ENCODE results near the gene CTAG1B. TPM values are rescaled to one million over a fixed set of nuclear protein-coding genes. Genes with fewer than 3 reads are reported as not detected.
"Not testable (repeated sequence)": the region's sequence is repeated elsewhere in the genome, so short reads cannot be mapped to it uniquely, and the experiment has no call there.

CTAG1B gene
- total RNA-seq, 1 experiment from 2014 or later = not detected

DNA sequence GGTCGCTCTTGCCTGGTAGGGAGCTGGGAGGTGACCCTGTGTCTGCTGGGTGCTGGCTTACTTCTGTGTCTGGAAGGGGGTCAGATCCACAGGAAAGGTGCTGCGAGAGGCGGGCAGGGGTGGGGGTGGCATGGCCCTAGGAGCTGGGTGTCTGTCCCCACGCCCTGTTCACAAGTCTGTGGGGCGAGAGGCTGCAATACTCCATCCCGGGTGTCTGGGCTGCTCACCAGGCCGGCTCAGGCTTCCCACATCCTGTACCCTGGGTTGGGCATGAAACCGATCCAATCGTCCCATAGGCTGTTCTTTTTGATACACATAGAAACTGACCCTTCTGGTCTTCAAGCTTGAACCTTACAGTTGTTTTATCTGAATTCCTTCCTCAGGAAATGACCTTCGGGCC, 35.3 kb upstream of the CTAG1B start:
- no peaks in the 10 kb centered on the region for H3K4me1 ChIP-seq (ENCODE audit: insufficient read depth, low read length, poor library complexity, severe bottlenecking)
- DNase-seq (ENCODE audit: low spot score) = no peak
- intact Hi-C loops (cut with micrococcal nuclease; ENCODE audit: unreplicated experiment) = loop anchor here (10.0 kb wide), 1 partner anchor 50 kb away; no protein-coding TSS in a partner anchor
- no peak overlapping the region for H3K27ac ChIP-seq (ENCODE audit: low read depth, low read length, poor library complexity, severe bottlenecking)
- ChIA-PET POLR2A (ENCODE audit: low non-redundant PET) (no interaction called here), CTCF (no interaction called here)
- no TSS peak for BruUV-seq (replicated peaks)
- H3K36me3 ChIP-seq (ENCODE audit: insufficient read depth, low read length, poor library complexity, severe bottlenecking) = no peaks in the 10 kb centered on the region
- TF ChIP-seq, protein P1, sequence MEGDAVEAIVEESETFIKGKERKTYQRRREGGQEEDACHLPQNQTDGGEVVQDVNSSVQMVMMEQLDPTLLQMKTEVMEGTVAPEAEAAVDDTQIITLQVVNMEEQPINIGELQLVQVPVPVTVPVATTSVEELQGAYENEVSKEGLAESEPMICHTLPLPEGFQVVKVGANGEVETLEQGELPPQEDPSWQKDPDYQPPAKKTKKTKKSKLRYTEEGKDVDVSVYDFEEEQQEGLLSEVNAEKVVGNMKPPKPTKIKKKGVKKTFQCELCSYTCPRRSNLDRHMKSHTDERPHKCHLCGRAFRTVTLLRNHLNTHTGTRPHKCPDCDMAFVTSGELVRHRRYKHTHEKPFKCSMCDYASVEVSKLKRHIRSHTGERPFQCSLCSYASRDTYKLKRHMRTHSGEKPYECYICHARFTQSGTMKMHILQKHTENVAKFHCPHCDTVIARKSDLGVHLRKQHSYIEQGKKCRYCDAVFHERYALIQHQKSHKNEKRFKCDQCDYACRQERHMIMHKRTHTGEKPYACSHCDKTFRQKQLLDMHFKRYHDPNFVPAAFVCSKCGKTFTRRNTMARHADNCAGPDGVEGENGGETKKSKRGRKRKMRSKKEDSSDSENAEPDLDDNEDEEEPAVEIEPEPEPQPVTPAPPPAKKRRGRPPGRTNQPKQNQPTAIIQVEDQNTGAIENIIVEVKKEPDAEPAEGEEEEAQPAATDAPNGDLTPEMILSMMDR (conservative IDR thresholded peaks at IDR 0.05; ENCODE audit: low read depth, low read length) = no peak
- TF ChIP-seq EZH2 (IDR thresholded peaks at IDR 0.05; ENCODE audit: borderline replicate concordance, low read depth, low read length, poor library complexity, severe bottlenecking) = no peak
- H3K27me3 ChIP-seq (replicated peaks; ENCODE audit: insufficient read depth, low read depth, low read length, poor library complexity) = no peaks in the 10 kb centered on the region
- H3K9me3 ChIP-seq (ENCODE audit: low read depth, low read length, poor library complexity, severe bottlenecking) = no peaks in the 10 kb centered on the region
- H3K4me3 ChIP-seq (ENCODE audit: low read depth, low read length, poor library complexity, severe bottlenecking) = no peak overlapping the region

DNA sequence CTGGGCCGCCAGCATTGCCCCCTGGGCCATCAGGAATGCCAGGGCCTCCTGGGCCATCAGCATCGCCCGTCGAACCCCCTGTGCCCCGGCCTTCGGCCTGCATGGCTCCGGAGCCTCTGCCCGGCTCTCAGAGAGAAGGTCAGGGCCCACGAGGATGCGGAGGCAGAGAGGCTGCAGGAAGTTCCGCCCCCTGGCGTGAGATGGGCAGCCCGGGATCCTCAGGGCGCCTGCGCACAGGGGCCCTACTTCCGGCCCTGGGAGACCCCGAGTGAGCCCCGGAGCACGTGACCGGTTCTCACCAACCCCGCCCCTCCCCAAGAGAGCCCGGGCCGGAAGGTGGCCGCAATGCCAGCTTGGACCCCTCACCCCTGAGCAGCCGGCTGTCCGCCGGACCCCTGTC, 34.3 kb upstream of the CTAG1B start, which contains the start of gene CTAG2:
Gene CTAG2 (minus strand): TSS at position 167 of the 400 bp plus-strand sequence. CDS start 64 bp downstream, at position 103.
- DNase-seq (ENCODE audit: low spot score); H3K27me3 ChIP-seq (replicated peaks; ENCODE audit: insufficient read depth, low read depth, low read length, poor library complexity); H3K4me3 ChIP-seq (ENCODE audit: low read depth, low read length, poor library complexity, severe bottlenecking); BruUV-seq (replicated peaks); CTCF ChIA-PET; H3K27ac ChIP-seq (ENCODE audit: low read depth, low read length, poor library complexity, severe bottlenecking); H3K9me3 ChIP-seq (ENCODE audit: low read depth, low read length, poor library complexity, severe bottlenecking); H3K4me1 ChIP-seq (ENCODE audit: insufficient read depth, low read length, poor library complexity, severe bottlenecking); POLR2A ChIA-PET (ENCODE audit: low non-redundant PET); H3K36me3 ChIP-seq (ENCODE audit: insufficient read depth, low read length, poor library complexity, severe bottlenecking): not testable (repeated sequence)
- intact Hi-C loops (cut with micrococcal nuclease; ENCODE audit: unreplicated experiment) = loop anchor here (10.0 kb wide), 1 partner anchor 51 kb away; no protein-coding TSS in a partner anchor

DNA sequence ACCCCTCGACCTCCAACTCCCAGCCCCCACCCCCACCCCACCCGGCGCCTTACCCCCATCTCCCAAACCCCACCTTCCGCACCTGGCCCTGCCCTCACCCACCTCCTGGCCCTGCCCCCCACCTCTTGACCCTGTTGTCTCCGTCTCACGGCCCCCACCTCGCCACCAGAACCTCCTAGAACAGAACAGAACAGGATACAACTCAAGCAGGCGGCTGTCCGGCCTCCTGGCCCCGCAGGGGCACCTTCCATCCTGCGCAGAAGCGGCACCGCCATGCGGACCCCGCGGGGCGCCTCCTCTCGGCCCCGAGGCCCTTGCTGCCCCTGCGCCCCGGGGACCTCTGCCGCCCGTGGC, 33.9 kb upstream of the CTAG1B start:
- H3K9me3 ChIP-seq (ENCODE audit: low read depth, low read length, poor library complexity, severe bottlenecking) = no peaks in the 10 kb centered on the region
- no peaks in the 10 kb centered on the region for H3K36me3 ChIP-seq (ENCODE audit: insufficient read depth, low read length, poor library complexity, severe bottlenecking)
- ChIA-PET POLR2A (ENCODE audit: low non-redundant PET) (no interaction called here), CTCF (no interaction called here)
- no TSS peak for BruUV-seq (replicated peaks)
- no peak overlapping the region for H3K27ac ChIP-seq (ENCODE audit: low read depth, low read length, poor library complexity, severe bottlenecking)
- no peak for DNase-seq (ENCODE audit: low spot score)
- H3K4me3 ChIP-seq (ENCODE audit: low read depth, low read length, poor library complexity, severe bottlenecking) = no peak overlapping the region
- no peaks in the 10 kb centered on the region for H3K27me3 ChIP-seq (replicated peaks; ENCODE audit: insufficient read depth, low read depth, low read length, poor library complexity)
- TF ChIP-seq, protein P1 (conservative IDR thresholded peaks at IDR 0.05; ENCODE audit: low read depth, low read length) = no peak
- TF ChIP-seq EZH2 (IDR thresholded peaks at IDR 0.05; ENCODE audit: borderline replicate concordance, low read depth, low read length, poor library complexity, severe bottlenecking) = no peak
- intact Hi-C loops (cut with micrococcal nuclease; ENCODE audit: unreplicated experiment) = loop anchor here (10.0 kb wide), 1 partner anchor 52 kb away; no protein-coding TSS in a partner anchor
- H3K4me1 ChIP-seq (ENCODE audit: insufficient read depth, low read length, poor library complexity, severe bottlenecking) = no peaks in the 10 kb centered on the region

DNA sequence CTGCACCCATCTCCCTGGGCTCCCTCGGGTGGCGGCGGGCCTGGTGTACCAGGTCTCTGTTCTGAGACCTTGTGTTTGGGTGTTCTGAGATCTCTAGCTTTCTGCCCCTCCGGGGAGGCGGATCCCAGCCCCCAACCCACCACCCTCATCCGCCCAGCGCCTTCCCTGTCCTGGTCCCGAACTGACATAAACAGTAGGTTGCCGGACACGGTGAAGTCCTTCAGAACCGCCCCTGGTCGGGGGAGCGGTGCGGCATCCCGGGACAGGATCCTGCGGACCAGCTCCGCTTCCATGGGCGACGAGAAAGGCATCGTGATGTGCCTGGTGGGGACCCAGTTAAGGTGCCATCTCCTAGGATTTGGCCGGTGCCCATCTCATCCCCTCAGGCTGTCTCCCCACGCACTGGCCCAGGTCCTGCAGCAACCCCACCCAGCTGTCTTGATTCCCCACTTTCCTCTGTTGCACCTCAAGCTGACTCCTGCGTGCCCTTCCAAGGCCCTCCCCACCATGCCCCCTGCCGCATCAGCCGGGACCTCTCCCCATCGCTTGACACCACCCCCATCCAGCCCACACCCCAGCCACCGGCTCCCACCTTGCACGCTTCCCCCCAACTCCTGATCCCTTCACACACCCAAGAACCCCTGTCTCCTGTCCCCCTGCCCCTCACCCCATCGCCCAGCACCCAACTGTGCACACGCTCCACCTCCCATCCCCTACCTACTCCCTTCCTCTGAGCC, 33.4 kb upstream of the CTAG1B start:
- no peak for DNase-seq (ENCODE audit: low spot score)
- intact Hi-C loops (cut with micrococcal nuclease; ENCODE audit: unreplicated experiment) = loop anchor here (10.0 kb wide), 1 partner anchor 52 kb away; no protein-coding TSS in a partner anchor
- CTCF ChIA-PET = no interaction called here
- H3K27me3 ChIP-seq (replicated peaks; ENCODE audit: insufficient read depth, low read depth, low read length, poor library complexity) = no peaks in the 10 kb centered on the region
- H3K27ac ChIP-seq (ENCODE audit: low read depth, low read length, poor library complexity, severe bottlenecking) = no peak overlapping the region
- POLR2A ChIA-PET (ENCODE audit: low non-redundant PET) = no interaction called here
- no peaks in the 10 kb centered on the region for H3K36me3 ChIP-seq (ENCODE audit: insufficient read depth, low read length, poor library complexity, severe bottlenecking)
- no TSS peak for BruUV-seq (replicated peaks)
- H3K4me3 ChIP-seq (ENCODE audit: low read depth, low read length, poor library complexity, severe bottlenecking) = no peak overlapping the region
- no peaks in the 10 kb centered on the region for H3K4me1 ChIP-seq (ENCODE audit: insufficient read depth, low read length, poor library complexity, severe bottlenecking)
- no peaks in the 10 kb centered on the region for H3K9me3 ChIP-seq (ENCODE audit: low read depth, low read length, poor library complexity, severe bottlenecking)
- TF ChIP-seq EZH2 (IDR thresholded peaks at IDR 0.05; ENCODE audit: borderline replicate concordance, low read depth, low read length, poor library complexity, severe bottlenecking) = no peak
- TF ChIP-seq, protein P1 (conservative IDR thresholded peaks at IDR 0.05; ENCODE audit: low read depth, low read length) = no peak

All from A673 (cell line).